ENCODE data around the gene AP2A2. TPM values are rescaled to one million over a fixed set of nuclear protein-coding genes. Genes with fewer than 3 reads are reported as not detected.

AP2A2 gene
- polyA plus RNA-seq, 3 donors = 5.7 to 61.0 (median 8.2) TPM

- Histone ChIP-seq H2AFZ (ENCODE audit: insufficient read depth, low read depth, low read length, poor library complexity, severe bottlenecking) (no peak overlapping the region), H3K4me2 (replicated peaks; ENCODE audit: extremely low read depth, low read length, poor library complexity, severe bottlenecking) (no peak overlapping the region), H3K27me3 (ENCODE audit: control insufficient read depth in 2 of 2, insufficient read depth in 2 of 2, low read length in 2 of 2) (no peaks in the 10 kb centered on the region), H3K36me3 (replicated peaks in 1 of 2; ENCODE audit: control insufficient read depth in 1 of 2, insufficient read depth in 2 of 2, low read length in 2 of 2) (peaks cover 73 to 96% of the 10 kb centered on the region in 2 donors), H3K79me2 (ENCODE audit: insufficient read depth, low read length) (no peaks in the 10 kb centered on the region), H4K20me1 (ENCODE audit: insufficient read depth, low read length) (peaks cover 9% of the 10 kb centered on the region), H3K4me1 (ENCODE audit: control insufficient read depth in 1 of 2, insufficient read depth in 2 of 2, low read length in 2 of 2) (no peaks in the 10 kb centered on the region), H3K9ac (ENCODE audit: insufficient read depth, low read length, poor library complexity, severe bottlenecking) (no peak overlapping the region), H3K4me3 (replicated peaks in 1 of 3; ENCODE audit: low read depth in 2 of 3, low read length in 3 of 3) (no peak overlapping the region), H3K27ac (ENCODE audit: low read depth in 1 of 2, low read length in 2 of 2) (no peak overlapping the region), H3K9me3 (replicated peaks in 1 of 2; ENCODE audit: control insufficient read depth in 1 of 2, insufficient read depth in 1 of 2, low read length in 2 of 2) (no peaks in the 10 kb centered on the region)
- Mint-ChIP-seq H3K36me3 (peaks cover 81 to 91% of the 10 kb centered on the region in 2 donors), H3K4me3 (no peak overlapping the region), H3K9me3 (no peaks in the 10 kb centered on the region), H3K4me1 (no peaks in the 10 kb centered on the region), H3K27me3 (ENCODE audit: low read depth in 3 of 3) (peaks cover 0 to 2% (median 0%) of the 10 kb centered on the region in 3 donors), H3K27ac (no peak overlapping the region)
- over 99% methylated on average over 10 of the region's 10 CpGs for WGBS (ENCODE audit: insufficient coverage)
- intact Hi-C loops (cut with micrococcal nuclease) = no loop called here
- no peak for TF ChIP-seq CTCF (IDR thresholded peaks at IDR 0.05)
- DNase-seq = no peak
These were observed 81.6 kb downstream of the AP2A2 start for GRCh38 chr11:1007279-1007678.

- Histone ChIP-seq H3K4me3 (replicated peaks in 1 of 3; ENCODE audit: low read depth in 2 of 3, low read length in 3 of 3) (no peak overlapping the region), H3K79me2 (ENCODE audit: insufficient read depth, low read length) (no peaks in the 10 kb centered on the region), H3K27me3 (ENCODE audit: control insufficient read depth in 2 of 2, insufficient read depth in 2 of 2, low read length in 2 of 2) (no peaks in the 10 kb centered on the region), H3K9me3 (replicated peaks in 1 of 2; ENCODE audit: control insufficient read depth in 1 of 2, insufficient read depth in 1 of 2, low read length in 2 of 2) (no peaks in the 10 kb centered on the region), H3K4me1 (ENCODE audit: control insufficient read depth in 1 of 2, insufficient read depth in 2 of 2, low read length in 2 of 2) (no peaks in the 10 kb centered on the region), H3K4me2 (replicated peaks; ENCODE audit: extremely low read depth, low read length, poor library complexity, severe bottlenecking) (no peak overlapping the region), H2AFZ (ENCODE audit: insufficient read depth, low read depth, low read length, poor library complexity, severe bottlenecking) (no peak overlapping the region), H4K20me1 (ENCODE audit: insufficient read depth, low read length) (peaks cover under 1% of the 10 kb centered on the region), H3K9ac (ENCODE audit: insufficient read depth, low read length, poor library complexity, severe bottlenecking) (no peak overlapping the region), H3K36me3 (replicated peaks in 1 of 2; ENCODE audit: control insufficient read depth in 1 of 2, insufficient read depth in 2 of 2, low read length in 2 of 2) (peaks cover 65 to 87% of the 10 kb centered on the region in 2 donors), H3K27ac (ENCODE audit: low read depth in 1 of 2, low read length in 2 of 2) (no peak overlapping the region)
- TF ChIP-seq CTCF (IDR thresholded peaks at IDR 0.05) = no peak
- Mint-ChIP-seq H3K9me3 (no peaks in the 10 kb centered on the region), H3K27ac (no peak overlapping the region), H3K36me3 (peaks cover 72 to 82% of the 10 kb centered on the region in 2 donors), H3K4me1 (no peaks in the 10 kb centered on the region), H3K4me3 (no peak overlapping the region), H3K27me3 (ENCODE audit: low read depth in 3 of 3) (peaks cover 0 to 2% (median 0%) of the 10 kb centered on the region in 3 donors)
- intact Hi-C loops (cut with micrococcal nuclease) = no loop called here
- no peak for DNase-seq
- WGBS (ENCODE audit: insufficient coverage) = 94% methylated on average over 33 of the region's 38 CpGs
These were observed 82.5 kb downstream of the AP2A2 start for GRCh38 chr11:1008001-1008802.

Measured in CD14-positive monocyte (primary cell).